Stimulated activated CD4-positive, alpha-beta T cell treated with anti-CD3 and anti-CD28 coated beads, TNF-alpha, amount 100 ng/mL, for 4 hours (primary cell): ENCODE results near the gene CCDC148.

Experiments used
- DNase-seq, 3 experiments: peaks; one replicate each; pipeline ENCODE4 v3.0.0-alpha.2; 2020; ENCODE audit warnings: low read depth in 3 of 3

Gene CCDC148

DNA sequence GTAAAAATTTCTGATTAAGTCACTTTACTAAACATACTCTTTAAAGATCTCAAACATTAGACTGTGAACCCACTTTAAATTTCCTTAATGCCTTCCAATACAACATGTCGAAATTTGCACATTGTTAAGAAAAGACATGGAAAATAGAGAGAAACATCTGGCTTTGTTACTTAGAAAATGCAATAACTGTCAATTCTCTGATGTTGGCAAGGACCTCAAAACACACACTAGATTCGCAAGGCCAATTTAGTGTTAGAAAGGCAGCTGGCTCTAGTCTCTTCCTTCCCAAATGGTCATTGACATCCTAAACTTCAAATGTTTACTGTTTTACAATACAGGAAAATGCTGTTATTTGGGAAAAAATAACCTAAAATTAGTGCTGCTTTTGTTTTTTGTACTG, 244.3 kb downstream of the CCDC148 start:
- DNase-seq, result no peak

DNA sequence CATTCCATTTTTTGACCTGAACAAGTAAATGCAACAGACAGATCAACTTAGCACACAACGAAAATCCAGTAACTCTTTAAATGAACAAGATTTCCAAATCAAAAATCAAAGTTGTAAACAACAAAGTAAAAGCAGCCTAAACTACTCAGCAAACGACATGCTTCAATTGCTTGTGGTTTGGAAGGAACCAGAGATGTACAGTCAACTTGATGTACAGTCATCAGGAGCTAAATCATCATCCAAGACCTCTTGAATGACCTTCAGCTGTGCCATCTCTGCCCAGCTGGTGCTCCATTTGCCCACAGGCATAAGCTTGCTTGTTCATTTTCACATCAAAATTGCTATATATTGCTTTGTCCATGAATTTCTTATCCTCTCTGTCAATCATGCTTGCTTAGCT, 245.1 kb downstream of the CCDC148 start:
- DNase-seq, result no peak

DNA sequence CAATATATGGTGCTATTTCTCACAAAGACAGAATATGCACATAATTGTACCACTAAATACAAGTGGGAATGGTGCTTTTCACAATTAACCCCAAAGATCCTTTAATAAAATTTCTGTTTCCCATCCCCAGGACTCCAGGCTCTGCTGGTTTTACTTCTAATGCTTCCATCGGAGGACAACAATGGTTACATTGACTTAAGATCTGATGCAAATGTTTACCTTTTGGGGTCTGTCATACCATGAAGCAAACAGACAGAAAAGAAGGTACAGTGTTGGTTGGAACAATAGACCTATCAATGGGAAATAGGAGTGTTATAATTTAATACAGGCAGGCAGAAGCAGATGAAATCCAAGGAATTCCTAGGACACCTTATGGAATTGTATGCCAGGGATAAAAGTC, 249.2 kb downstream of the CCDC148 start:
- no peak for DNase-seq

DNA sequence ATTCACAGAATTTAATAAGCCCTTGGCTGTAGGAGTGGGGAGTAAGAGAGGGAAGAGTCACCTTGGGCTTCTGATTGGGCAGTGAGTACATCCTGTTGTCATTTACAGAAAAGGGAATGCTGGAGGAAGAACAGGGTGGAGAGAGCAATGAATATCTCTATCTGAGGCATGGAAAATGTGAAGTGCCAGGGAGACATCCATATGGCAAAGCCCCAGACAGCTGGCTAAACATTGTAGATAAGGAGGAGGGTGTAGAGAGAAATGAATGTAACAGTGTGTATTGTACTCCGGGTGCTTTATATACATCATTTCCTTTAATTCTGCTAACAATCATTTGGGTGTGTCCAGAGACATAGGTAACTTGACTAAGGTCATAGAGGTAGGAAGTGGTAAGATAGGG, 251.3 kb downstream of the CCDC148 start:
- DNase-seq, result no peak

DNA sequence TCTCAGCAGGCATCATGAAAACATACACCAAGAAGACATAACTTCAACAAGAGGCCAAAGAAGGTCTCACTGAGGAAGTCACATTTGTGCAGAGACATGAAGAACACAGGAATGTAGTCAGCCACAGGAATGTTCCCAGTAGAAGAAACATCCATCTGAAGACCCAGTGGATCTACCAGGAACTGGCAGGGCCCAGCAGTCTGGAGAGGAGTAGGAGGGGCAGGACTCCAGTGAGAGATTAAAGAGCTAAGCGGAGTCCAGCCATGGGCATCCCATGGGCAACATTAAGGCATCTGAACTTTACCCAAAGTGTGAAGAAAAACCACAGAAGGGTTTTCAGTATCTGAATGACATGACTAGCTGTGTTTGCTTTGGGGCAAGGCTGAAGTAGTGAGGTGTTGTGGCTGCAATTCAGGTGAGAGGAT, 251.8 kb downstream of the CCDC148 start:
- no peak for DNase-seq

DNA sequence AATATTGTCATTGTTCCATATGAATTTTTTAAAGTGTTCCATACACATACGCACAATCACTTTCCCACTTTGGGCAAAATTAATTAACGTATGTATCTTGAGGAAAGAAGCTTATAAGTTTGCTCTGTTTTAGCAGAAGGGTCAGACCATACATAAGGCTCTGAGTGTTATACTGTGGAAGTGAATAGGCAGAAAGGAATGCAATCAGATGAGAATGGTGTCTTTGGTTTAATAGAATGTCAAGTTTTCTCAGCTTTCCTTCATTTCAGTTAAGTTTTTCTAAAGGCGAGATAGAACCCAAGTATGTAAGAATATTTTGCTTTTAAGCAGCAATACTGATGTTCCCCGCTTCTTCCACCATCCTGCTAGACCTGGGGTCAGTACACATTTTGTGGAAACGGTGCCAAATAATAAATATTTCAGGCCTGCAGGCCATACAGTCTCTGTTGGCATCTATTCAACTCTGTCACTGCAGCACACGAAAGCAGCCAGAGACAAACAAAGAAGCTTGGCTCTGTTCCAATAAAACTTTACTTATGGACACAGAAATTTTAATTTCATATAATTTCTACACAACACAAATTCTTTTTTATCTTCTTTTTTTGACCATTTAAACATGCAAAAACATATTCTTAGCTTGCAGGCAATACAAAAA, 254.3 kb downstream of the CCDC148 start:
- DNase-seq, result no peak

DNA sequence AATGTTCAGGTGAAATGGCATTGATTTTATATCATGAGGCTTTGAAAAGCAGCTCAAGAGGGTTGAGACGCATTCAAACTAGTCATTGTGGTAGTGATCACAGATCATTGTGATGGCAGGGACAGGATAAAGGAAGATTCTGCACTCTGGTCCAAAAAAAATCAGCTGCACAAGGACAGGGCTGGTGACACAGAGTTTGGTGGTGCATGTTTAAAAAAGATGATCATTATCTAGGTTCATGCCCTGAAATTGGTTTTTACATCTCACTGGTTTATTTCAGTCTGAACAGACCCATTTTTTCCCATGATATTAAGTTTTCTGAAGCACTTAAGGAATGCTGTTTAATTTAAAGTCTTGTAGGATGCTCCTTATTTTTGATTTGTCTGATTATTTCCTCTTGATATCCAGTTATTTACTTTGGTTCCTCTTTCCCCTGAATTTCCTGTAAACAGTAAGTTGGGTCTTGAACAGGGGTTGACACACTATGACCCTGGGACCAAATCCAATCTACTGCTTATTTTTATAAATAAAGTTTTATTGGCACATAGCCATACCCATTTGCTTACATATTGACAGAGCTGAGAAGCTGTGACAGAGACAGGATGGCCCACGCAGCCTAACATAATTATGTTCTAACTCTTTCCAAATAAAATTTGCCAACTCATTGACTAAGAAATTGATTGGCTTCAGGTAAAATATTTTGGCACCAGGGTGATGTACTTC, 256.5 kb downstream of the CCDC148 start:
- DNase-seq, result no peak

DNA sequence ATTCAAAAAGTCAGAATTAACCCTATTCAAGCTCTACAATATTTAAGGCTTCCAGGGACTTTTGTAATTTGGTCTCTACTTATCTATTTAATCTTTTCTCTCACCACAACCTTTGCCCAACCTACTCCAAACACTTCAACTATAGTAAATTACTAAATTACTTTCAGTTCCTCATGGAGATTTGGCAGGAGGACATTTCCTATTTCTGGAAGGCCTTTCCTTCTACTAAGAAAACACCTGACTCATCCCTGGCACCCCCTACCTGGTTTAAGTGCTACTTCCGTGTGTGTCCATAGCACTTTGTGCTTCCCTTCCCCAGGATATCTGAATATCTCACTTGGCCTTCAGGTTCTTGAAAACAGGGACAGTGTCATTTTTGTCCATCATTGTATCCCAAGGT, 258.6 kb downstream of the CCDC148 start:
- no peak for DNase-seq

DNA sequence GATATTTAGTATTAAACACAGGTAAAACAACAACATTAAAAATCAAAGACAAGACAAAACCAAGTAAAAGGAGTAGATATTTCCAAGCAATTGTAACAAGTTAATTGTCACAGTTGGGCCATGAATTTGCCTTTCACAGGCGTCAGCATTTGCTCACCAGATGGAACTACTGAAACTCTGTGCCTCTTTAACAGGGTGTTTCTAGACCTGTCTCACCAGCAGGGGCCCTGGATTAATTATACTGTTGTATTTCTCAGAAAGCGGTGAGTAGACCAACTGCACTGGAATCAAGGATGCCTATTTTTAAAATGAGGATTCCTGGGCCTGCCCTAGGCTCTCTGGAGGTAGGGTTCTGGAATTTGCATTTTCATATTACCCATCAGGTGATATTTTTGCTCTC, 262.3 kb downstream of the CCDC148 start:
- no peak for DNase-seq

DNA sequence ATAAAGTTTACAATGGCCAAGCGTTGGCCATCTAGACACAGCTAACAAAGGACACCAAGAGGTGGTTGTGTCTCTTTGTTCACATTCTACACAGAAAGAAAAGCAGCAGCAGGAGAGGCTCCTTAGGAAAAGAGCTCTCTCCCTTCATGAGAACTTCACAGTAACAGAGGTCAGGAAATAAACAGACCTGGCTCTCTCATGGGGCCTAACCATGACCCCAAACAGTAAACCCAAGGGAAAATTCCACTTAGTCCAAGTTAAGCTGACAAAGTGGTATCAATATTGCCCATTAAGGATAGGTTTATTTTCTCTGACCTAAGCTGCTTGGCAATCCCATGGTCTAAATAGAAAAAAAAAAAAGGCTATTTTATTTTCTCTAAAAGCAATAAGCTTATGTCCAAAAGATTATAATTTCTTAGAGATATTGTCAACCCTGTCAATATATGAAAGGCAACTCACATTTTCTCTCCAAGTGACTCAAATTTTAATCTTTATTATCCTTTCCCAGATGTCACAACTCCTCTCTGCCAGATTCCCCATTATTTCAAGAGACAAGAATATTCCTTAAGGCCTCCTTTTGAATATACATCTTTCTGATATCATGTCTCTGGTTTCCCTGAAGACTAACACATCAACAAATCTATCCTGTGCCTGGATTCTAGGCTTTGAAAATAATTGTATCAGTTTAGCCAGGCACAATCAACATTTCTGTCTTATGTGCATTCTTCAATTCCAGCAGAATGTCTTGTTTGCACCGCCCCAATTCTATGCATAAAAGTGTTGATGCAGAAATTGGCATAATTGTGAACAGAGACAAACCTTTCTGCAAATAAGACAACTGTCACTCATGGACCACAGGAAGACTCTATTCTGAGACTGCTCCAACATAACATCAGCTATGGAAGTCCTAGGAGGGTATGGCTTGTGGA, 263.8 kb downstream of the CCDC148 start:
- DNase-seq, result no peak

DNA sequence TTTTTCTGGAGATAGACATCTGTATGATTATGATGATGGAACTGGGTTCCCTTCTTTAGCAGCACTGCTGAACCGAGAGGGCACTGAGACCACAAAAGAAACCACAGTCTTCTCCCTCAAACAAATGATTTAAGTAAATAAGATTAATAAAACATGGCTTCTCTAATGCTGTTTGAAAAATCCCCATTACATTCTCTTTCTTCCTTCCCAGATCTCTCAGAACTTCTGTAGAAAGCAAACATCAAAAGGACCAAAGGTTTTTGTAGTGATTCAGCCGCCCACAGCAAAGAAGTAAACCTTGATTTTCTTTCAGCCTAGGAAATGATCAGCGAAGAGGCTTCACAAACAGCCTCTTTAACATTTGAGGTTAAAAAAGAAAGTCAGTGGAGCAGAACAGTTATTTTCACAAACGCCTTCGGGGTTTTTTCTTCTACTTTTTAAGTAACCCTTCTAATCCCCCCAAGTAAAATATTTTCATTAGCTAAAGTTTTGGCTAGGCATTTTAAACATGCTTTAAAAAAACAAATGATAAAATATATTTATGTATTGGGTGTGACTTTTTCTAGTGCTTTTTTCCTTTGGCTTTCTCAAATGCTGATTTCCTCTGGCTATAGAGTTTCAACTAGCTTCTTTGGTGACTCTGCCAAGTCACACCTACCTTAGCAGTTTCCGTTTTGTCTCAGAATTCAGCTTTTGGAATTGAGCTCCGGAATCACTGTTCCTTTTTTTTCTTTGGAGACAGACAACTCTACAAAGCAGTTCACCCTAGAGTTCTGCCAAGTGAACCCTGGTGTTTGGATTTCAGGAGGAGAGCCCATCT, 265.3 kb downstream of the CCDC148 start:
- DNase-seq, result peak in 2 of 3 experiments; percentile 0 to 10

DNA sequence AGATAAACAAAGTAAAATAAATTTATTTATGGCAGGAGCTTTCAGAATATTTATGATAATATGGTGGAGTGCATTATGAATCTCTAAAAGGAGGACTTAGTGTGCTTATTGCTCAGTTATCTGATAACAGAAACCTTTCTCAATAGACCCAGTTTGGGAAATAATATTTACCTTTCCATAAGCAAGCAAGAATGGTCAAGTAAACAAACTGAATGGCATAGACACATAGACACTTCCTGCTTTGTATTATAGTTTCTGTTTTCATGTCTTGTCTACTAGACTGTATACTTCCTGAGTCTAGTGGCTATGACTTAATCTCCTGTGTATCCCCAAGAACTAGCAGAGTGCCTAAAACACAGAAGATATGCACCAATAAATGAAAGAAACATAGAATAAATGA, 267.0 kb downstream of the CCDC148 start:
- DNase-seq, result no peak

DNA sequence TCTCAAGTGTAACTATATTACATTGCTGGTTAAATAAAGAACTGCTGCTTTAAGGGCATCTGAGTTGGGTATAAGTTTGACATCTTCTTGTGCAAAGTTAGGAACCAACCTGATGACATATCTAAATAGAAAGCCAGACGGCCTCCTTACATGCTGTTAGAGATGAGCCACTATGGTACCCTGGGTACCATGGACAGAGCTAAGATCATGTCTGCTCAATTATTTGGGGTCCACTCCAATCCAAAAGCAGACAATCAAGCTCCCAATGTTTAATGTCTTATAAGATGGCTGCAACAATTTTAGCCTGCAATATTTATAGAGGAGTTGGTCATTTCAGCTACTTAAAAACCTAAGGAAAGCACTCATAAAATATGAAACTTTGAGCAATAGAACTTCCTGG, 268.6 kb downstream of the CCDC148 start:
- DNase-seq, result no peak

DNA sequence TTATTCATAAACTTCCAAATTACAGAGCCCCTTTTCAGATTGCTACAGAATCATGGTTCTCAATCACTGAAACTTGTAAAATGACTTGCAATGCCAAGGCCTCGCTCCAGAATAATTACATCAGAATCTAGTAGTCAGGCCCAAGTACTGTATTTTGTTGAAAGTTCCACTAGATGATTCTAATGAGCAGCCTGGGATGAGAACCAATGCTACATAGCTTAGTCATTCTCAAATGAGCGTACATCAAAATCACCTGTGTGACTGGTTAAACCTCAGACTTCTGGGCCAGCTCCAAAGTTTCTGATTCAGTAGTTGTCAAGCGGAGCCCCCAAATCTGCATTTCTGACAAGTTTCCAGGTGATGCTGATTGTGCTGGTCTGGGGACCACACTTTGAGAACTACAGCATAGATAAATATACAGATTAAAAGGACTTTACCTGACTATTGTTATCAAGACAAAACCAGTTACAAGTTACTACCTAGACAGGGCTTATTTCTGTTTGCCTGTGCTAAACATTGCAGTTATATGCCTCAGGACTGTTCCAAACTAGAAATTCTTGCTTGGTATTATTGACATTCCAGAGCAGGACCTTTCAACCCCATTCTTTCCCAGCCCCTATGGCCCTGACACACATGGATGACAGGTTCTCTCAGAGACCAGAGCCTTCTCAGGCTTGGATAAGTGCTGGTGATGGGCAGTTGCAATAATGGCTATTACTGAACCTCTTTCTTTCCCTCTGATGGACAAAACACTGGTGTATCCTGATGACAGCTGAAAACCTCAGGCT, 271.8 kb downstream of the CCDC148 start:
- DNase-seq, result no peak

DNA sequence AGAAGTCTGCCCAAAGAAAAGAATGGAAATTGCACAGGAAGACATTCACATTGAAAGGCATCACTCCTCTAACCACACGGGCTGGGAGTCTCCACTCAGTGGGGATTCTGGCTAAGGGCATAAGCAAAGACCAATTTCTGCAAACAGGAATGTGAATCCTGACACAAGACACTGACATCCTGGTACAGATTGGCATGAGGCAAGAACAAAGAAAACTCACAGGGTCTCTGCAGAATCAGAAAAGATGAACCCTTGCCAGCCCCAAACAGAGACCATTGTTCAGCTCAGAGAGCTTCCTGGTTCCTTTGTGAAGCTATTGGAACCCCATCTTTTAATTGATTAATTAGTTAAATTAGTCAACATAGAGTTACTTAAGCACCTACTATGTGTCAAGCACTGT, 272.6 kb downstream of the CCDC148 start:
- DNase-seq, result no peak

DNA sequence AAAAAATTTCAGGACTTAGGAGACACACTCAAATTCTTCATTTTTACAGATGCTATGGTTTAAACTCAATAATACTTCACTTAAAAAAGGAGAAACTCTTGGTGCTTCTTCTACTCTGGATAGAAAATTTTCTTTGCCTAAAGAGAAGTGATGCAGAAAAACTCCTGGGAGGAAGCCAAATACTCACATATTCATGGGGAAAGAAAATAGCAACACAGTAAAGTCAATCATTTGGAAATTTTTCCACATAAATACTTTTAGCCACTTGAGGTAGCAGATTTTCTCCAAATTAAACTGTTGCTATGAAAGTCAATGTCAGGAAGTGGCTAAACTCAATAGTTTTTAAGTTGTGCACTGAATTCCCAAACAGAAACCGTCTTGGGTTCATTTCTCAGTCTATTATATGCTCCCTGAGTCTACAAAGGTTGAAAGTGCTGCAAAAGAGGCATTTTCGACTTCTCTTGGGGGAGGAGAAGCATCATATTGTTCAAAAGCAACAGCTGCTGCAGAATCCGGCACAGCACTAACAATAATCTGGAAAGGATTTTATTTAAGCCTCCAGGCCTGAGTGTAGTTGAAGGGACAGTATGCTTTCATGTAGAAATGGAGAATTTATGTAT, 273.8 kb downstream of the CCDC148 start:
- no peak for DNase-seq

DNA sequence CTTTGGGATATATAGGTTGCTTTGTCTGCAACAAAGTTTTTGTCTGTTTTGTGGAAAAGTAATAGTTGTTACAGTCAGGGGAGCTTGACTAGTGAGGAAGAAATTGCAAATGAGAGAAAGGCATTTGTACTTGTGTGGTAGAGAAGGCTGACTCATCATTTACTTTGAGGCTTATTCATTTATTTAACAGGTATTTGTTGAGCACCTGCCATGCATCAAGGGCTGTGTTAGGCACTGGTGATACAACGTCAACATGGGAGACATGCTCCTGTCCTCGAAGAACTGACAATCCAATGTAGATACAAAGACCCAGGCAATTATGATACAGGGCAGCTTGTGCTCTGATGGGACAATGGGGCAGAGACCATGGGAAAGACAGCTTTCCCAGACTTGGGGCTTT, 275.4 kb downstream of the CCDC148 start:
- no peak for DNase-seq

DNA sequence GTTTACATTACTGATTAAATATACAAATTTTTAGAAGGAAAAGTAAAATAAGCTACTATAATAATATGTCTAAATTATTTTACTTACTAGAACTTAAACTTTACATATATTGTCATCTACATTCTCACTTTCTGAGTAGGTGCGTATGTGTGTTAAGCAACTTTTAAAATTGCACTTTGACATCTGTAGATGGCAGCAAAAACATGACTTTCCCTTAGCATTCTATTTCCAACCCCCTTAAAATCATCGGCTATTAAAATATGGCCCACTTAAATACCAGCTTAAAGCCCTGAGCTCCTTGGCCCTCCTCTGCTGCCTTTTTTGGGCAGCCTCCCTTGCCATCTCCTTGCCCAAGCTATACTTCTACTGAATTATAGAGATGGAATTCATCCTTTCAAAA, 276.9 kb downstream of the CCDC148 start:
- DNase-seq, result no peak

DNA sequence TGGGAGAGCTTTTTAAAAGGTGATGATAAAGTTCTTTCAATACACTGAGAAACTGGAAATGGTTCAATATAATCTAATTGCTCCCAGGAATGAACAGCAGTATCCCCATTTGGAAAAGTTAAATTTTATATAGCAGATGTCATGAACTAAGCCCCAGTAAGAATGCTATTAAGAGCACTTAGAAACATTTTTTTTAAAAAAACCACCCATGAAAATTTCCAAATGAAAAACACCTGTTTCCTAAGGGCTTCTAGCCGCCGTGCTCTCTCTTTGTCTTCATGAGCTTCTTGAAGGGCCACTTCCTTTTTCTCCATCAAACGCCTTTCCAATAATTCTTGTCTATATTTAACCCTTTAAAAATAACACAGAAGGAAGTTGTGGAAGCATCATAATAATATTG, 277.9 kb downstream of the CCDC148 start:
- no peak for DNase-seq

DNA sequence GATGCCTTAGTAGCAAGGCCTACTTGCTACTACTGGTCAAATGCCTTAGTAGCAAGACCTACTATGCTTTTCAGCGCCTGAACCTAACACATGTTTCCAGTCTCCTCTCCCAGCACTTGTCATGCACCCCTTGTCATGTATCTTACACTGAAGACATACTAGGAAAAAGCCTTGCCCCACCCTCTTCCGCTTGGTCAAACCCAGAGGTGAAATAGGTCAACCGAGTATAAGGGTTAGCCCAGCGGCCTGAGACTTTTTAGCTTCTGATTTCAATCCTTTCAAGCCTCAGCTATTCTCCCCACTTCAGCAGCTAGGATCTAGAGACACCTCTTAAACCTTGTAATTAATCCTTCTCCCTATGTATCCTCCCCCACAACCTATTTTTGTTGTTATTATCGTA, 281.6 kb downstream of the CCDC148 start:
- DNase-seq, result no peak
